GM18505 (cell line): ENCODE data around the gene RAB9A.
A peak's percentile ranks its signal among the peaks of the same experiment; 100 is the strongest.
"Not testable (repeated sequence)": the region's sequence is repeated elsewhere in the genome, so short reads cannot be mapped to it uniquely, and the experiment has no call there.

Experiments
- ATAC-seq: cut with Tn5 transposase; IDR thresholded peaks from one replicate; pipeline ENCODE4 v1.9.1; 2021; ENCODE audit not compliant: unreplicated experiment
- POLR2A ChIP-seq: IDR thresholded peaks from 4 replicates; pipeline ENCODE4 v1.6.1; 2011; ENCODE audit warnings: borderline replicate concordance; ENCODE audit not compliant: insufficient read depth, insufficient read length; ENCODE audit errors: extremely low read depth

Gene RAB9A, protein sequence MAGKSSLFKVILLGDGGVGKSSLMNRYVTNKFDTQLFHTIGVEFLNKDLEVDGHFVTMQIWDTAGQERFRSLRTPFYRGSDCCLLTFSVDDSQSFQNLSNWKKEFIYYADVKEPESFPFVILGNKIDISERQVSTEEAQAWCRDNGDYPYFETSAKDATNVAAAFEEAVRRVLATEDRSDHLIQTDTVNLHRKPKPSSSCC

DNA sequence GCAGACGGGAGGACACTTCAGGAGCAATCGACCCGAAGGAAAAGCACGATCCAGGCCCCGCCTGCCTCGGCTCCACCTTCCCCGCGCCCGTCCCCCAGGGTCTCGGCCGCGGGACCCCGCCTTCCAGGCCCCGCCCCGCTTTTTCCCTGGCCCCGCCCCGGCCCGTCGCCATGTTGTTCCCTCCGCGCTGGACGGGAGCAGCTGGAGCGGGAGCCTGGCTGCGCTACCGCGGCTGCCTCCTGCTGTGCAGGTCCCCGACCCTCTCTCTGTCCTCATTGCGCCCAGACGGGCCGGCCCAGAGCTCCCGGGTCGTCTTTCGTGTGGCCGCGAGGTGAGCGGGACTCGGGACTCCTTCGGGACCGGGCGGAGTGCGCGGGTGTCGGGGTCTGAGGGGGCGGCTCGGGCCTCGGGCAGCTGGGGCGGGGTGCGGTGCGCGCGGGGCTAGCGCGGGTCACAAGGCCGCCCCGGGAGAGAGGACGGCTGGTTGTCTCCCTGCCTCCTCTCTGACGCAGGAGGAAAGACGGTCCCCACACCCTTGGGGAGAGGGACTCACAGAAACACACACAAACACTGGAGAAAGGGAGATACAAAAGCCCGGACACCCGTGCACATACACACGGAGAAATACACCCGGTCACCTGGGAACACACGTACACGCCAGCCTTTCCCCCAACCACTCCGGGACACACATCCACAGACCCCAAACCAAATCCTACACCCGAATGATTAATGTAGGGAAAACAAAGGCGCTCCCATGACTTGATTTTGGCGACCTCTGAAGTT lies at the start of gene RAB9A:
RAB9A (plus strand) TSS at position 171 of the 783 bp plus-strand sequence. CDS start 19,619 bp downstream, outside the sequence.
- peak; percentile 78 for TF ChIP-seq POLR2A
- ATAC-seq, result peak; percentile 76

DNA sequence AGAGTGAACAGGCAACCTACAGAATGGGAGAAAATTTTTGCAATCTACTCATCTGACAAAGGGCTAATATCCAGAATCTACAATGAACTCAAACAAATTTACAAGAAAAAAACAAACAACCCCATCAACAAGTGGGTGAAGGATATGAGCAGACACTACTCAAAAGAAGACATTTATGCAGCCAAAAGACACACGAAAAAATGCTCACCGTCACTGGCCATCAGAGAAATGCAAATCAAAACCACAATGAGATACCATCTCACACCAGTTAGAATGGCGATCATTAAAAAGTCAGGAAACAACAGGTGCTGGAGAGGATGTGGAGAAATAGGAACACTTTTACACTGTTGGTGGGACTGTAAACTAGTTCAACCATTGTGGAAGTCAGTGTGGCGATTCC lies 47.2 kb upstream of the RAB9A start:
- ATAC-seq, result not testable (repeated sequence)

DNA sequence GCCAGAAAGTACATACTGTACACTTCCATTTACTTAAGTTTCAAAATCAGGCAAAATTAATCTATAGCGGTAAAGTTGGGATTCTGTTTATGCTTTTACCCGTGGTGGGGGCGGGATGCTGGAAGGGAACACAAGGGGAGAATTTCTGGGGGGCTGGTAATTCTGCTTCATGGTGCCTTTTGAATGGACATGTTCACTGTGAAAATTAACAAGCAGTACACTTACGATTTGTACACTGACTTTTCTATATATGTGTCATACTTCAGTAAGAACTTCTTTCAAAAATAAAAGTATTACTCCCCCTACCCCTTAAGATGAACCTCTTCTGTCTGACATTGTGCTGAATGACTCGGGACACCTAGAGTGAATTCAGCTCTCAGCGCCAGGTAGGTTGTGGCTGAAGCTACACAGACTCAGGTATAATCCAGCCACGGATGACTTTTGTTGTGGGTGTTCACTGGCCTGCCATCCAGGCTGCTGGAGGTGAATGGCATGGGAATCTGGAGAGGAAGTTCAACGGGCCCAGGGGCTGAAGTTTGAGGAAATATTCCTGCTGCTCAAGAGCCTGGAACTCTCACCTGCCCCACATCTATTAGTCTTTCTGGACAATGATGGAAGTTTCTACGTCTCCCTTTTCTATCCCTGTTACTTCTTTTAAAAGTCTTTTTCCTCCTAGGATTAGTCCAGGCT lies 43.3 kb upstream of the RAB9A start:
- TF ChIP-seq POLR2A, result no peak
- no peak for ATAC-seq

DNA sequence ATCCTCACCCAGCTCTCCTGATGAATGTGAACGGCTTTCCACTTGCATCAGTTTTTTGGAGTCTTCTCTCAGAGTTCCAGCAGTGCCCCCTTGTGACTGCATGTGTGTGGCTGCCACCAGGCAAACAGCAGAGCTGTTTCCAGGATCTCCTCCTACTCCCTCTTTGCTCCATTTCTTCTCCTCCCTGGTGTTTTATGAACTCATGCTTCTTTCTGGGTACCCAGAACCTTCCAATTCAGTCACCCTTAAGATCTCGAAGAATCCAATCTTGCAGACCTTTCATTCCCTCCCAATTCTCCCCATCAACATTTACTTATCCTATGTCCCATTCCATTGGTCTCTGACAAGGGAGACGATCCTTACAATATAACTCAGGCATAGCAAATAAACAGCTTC lies 42.8 kb upstream of the RAB9A start:
- no peak for TF ChIP-seq POLR2A
- ATAC-seq, result no peak

DNA sequence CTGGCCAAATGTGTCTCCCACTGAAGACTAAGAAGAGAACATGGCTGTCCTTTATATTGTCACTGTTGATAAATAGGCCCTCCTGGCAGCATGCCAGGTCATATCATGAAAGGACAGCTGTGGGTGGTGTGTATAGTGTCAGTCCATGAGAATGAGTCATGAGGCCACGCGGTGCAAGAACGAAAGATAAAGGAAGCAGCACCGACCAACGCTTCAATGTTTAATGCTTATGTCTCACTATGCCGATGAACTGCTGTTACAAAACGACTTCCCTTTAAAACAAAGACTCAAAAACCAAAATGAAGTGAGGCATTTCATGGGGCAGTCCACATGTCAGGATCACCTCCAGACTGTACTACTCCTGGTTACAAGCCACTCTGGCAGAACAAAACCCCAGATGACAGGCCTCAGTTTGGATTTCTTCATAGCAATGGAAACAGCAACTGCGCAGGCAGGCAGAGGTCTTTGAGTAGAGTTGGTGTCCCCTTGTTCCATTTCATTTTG lies 41.2 kb upstream of the RAB9A start:
- ATAC-seq, result no peak
- no peak for TF ChIP-seq POLR2A

DNA sequence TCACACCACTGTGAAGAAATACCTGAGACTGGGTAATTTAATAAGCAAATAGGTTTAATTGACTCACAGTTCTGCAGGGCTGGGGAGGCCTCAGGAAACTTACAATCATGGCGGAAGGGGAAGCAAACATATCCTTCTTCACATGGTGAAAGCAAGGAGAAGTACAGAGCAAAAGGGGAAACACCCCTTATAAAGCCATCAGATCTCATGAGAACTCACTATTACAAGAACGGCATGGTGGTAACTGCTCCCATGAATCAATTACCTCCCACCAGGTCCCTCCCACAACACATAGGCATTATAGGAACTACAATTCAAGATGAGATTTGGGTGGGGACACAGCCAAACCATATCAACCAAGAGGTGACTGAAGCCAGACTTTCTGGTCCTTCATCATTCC lies 40.6 kb upstream of the RAB9A start:
- not testable (repeated sequence) for ATAC-seq

DNA sequence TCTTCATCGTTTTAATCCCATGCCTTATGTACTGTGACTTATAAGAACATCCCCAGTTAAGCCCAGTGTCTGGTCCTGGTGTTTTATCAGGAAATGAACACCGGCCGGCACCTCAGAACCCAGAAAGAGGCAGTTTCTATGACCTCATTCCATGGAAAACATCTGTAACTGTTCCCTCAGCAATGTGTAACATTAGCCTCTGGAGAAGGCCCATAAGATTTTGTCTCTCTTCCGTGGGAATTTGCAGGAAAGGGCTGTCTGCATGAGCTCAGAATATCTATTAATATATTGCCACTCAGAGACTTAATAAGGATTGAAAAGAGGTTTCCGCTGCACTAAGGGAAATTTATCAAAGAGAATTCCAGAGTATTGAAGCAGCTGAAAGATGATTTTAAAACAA lies 39.1 kb upstream of the RAB9A start:
- TF ChIP-seq POLR2A, result no peak
- no peak for ATAC-seq

DNA sequence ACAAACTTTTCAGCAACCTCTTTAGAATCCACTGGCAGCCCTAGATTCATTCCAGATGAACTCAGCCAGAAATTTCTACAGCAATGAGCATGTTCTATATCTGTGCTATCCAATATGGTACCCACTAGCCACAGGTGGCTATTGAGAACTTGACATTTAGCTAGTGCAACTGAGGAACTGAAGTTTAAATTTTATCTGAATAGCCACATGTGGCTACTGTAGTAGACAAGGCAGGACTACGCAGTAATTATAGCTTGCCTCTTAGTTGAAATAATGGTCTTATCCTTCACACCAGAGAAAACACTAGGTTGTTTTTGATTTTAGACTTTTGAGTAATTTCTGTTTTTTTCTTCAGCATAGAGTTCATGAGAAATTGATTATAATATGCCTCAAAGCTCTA lies 38.6 kb upstream of the RAB9A start:
- no peak for ATAC-seq
- no peak for TF ChIP-seq POLR2A

DNA sequence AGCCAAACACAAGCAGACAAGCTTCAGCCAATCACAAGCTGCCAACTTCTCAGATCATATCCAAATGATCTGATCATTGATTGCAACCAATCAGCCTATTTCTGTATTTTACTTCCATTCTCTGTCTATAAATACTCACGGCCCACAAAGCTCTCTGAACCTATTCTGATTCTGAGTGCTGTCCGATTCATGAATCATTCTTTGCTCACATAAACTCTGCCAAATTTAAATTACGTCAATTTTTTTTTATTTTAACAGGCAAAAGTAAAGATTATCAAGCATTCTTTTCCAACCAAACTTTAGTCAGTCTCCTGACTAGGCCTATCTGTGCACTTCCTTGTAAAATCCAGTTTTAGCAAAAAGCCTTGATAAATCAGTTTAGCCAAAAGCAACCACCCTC lies 37.8 kb upstream of the RAB9A start:
- no peak for TF ChIP-seq POLR2A
- ATAC-seq, result no peak

DNA sequence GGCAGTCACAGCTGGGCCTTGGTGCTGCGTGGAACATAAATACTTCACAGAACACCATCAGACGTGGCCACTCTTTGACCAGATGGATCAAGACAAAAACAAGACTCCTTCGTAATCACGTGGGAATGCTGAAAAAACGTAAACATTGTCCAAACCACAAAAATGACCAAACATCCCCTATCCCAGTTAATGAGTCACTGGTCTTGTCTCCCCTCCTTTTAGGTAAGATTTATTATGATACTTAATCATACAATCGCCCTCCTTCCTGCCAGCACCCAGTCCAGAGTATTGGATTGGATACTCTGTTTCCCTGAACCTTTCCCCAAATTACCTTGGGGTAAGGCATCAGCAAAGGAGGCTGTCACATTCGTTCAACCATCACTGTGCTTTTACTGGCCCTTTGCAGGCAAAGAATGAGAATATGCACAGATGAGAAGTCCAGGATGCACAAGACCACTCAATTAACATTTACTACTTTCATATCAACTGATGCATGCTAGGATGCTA lies 36.6 kb upstream of the RAB9A start:
- peak; percentile 2 for ATAC-seq
- TF ChIP-seq POLR2A, result no peak

DNA sequence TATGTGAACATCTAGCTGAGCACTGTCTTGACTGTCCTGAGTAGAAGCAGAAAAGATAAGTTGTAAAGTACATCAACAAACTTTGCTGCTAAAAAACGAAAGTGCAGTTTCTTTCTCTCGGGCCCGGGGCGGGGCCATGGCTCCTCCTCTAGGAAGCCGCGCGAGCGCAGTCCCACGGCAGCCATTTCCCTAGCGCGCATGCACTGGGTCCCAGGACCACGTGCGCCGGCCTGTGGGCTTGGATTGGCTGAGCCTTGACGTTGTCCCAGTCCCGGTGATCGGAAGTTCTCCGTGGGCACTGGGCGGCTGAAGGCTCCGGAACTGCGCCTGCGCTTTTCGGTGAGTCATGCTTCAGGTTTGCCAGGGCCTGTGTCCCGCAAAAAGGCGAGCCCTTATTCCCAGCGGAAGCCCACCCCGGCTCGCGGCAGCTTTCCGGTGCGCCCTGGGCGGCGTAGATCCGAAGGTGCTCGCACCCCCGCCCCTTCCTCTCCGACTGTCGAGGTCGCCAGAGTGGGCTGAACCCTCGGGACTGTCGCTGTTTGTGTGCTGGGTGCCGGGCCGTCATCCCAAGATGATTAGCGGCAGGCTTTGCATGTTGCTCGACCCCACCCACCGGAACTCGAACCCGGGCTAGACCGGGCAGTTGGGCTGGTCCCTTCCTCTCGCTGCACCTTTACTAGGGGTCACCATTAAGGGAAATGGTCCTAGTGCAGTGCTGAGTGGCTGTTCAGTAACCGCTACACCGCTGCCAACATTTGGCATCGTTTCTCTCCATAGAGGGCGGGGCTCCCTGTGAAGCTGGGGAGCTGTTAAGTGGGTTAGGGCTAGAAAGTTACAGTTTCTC lies 35.9 kb upstream of the RAB9A start, which contains the start of gene TCEANC:
TCEANC (plus strand) TSS at position 292 of the 844 bp plus-strand sequence. CDS start 9,368 bp downstream, outside the sequence.
- peak; percentile 97 for ATAC-seq
- TF ChIP-seq POLR2A, result peak; percentile 86

DNA sequence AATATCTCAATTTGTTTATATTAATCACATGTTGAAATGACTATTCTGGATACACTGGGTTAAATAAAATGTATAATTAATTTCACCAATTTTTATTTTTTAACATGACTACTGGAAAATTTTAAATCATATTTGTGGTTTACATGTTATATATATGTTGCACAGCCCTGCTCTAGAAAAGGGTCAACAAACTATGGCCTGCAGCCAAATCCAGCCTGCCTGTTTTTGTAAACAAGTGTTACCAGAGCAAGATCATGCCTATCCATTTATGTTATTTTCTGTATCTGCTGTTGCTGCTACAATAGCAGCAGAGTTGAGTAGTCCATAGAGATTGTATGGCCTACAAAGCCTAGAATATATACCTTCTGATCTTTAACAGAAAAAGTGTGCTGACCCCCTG lies 34.8 kb upstream of the RAB9A start:
- no peak for ATAC-seq
- no peak for TF ChIP-seq POLR2A

DNA sequence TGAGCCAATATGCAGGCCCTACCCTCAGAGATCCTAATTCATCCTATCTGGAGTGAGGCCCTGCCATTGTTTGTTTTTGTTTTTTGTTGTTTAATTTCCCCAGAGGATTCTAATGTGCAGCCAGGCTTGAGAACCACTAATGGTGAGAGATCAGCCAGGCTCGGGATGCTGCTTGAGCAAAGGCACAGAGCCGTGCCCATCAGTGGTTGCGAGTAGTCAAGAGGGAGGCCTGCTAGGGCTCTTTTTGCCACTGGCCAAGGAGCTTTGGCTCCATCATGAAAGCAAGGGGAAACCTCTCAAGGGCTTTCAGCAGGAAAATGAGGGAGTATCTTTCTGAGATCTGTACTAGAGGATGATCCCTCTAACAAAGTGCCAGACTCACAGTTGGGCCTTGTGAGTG lies 33.3 kb upstream of the RAB9A start:
- no peak for TF ChIP-seq POLR2A

More for the DNA sequence above, 33.3 kb upstream of the RAB9A start:
- no peak for ATAC-seq
